ENCODE measurements around the gene F3. TPM values are rescaled to one million over a fixed set of nuclear protein-coding genes. Genes with fewer than 3 reads are reported as not detected.

The F3 gene
- total RNA-seq, 1 donor from 2014 or later = 6.4 TPM

- no peak for DNase-seq (ENCODE audit: low spot score)
- Histone ChIP-seq H3K9ac (no peak overlapping the region), H3K79me2 (ENCODE audit: low read depth) (no peaks in the 10 kb centered on the region), H3K4me1 (peaks cover 47% of the 10 kb centered on the region), H3K9me3 (ENCODE audit: low read depth) (no peaks in the 10 kb centered on the region), H3F3A (ENCODE audit: low read depth) (peaks cover 14% of the 10 kb centered on the region), H4K20me1 (ENCODE audit: low read depth) (no peaks in the 10 kb centered on the region), H3K27ac (no peak overlapping the region), H3K27me3 (no peaks in the 10 kb centered on the region), H3K4me2 (peak overlapping the region; percentile 17), H3K4me3 (no peak overlapping the region), H2AFZ (replicated peaks) (no peak overlapping the region), H3K36me3 (no peaks in the 10 kb centered on the region)
- Mint-ChIP-seq H3K27ac (no peak overlapping the region), H3K4me3 (no peak overlapping the region), H3K36me3 (no peaks in the 10 kb centered on the region), H3K4me1 (peaks cover 57% of the 10 kb centered on the region), H3K27me3 (ENCODE audit: insufficient read depth, low read depth) (peaks cover 9% of the 10 kb centered on the region), H3K9me3 (no peaks in the 10 kb centered on the region)
- TF ChIP-seq EZH2 (IDR thresholded peaks at IDR 0.05) (no peak), EZH2phosphoT487 (IDR thresholded peaks at IDR 0.05) (no peak)
These were observed 12.4 kb upstream of the F3 start for GRCh38 chr1:94553931-94554330.

GRCh38 chr1:94553323-94553730, 11.8 kb upstream of the F3 start:
- peaks cover 14% of the 10 kb centered on the region for H3F3A ChIP-seq (ENCODE audit: low read depth)
- TF ChIP-seq EZH2phosphoT487 (IDR thresholded peaks at IDR 0.05) = no peak
- TF ChIP-seq EZH2 (IDR thresholded peaks at IDR 0.05) = no peak
- no peak for TF ChIP-seq CTCF (IDR thresholded peaks at IDR 0.05)
- H3K27me3 Mint-ChIP-seq (ENCODE audit: insufficient read depth, low read depth) = peaks cover 6% of the 10 kb centered on the region
- H3K4me1 Mint-ChIP-seq = peaks cover 57% of the 10 kb centered on the region
- H3K9me3 Mint-ChIP-seq = no peaks in the 10 kb centered on the region
- no peak overlapping the region for H3K27ac Mint-ChIP-seq
- H4K20me1 ChIP-seq (ENCODE audit: low read depth) = no peaks in the 10 kb centered on the region
- peak overlapping the region; percentile 17 for H3K4me2 ChIP-seq
- H3K9me3 ChIP-seq (ENCODE audit: low read depth) = no peaks in the 10 kb centered on the region
- no peak overlapping the region for H2AFZ ChIP-seq (replicated peaks)
- H3K36me3 Mint-ChIP-seq = no peaks in the 10 kb centered on the region
- H3K9ac ChIP-seq = no peak overlapping the region
- no peaks in the 10 kb centered on the region for H3K36me3 ChIP-seq
- H3K27ac ChIP-seq = no peak overlapping the region
- H3K4me3 ChIP-seq = no peak overlapping the region
- DNase-seq (ENCODE audit: low spot score) = no peak
- H3K4me1 ChIP-seq = peaks cover 47% of the 10 kb centered on the region
- H3K79me2 ChIP-seq (ENCODE audit: low read depth) = no peaks in the 10 kb centered on the region
- no peaks in the 10 kb centered on the region for H3K27me3 ChIP-seq
- H3K4me3 Mint-ChIP-seq = no peak overlapping the region

GRCh38 chr1:94552071-94552586, 10.6 kb upstream of the F3 start:
- Histone ChIP-seq H3K79me2 (ENCODE audit: low read depth) (no peaks in the 10 kb centered on the region), H3K4me3 (no peak overlapping the region), H3K27me3 (no peaks in the 10 kb centered on the region), H3K4me2 (peak overlapping the region; percentile 5), H3K9me3 (ENCODE audit: low read depth) (no peaks in the 10 kb centered on the region), H3K27ac (no peak overlapping the region), H3K9ac (no peak overlapping the region), H3K4me1 (peaks cover 47% of the 10 kb centered on the region), H3F3A (ENCODE audit: low read depth) (peaks cover 14% of the 10 kb centered on the region), H3K36me3 (no peaks in the 10 kb centered on the region), H2AFZ (replicated peaks) (no peak overlapping the region), H4K20me1 (ENCODE audit: low read depth) (no peaks in the 10 kb centered on the region)
- Mint-ChIP-seq H3K27ac (peak overlapping the region; percentile 76), H3K4me3 (no peak overlapping the region), H3K4me1 (peaks cover 60% of the 10 kb centered on the region), H3K36me3 (no peaks in the 10 kb centered on the region), H3K27me3 (ENCODE audit: insufficient read depth, low read depth) (peaks cover 6% of the 10 kb centered on the region), H3K9me3 (peaks cover 5% of the 10 kb centered on the region)
- DNase-seq (ENCODE audit: low spot score) = no peak
- TF ChIP-seq EZH2phosphoT487 (IDR thresholded peaks at IDR 0.05) (no peak), EZH2 (IDR thresholded peaks at IDR 0.05) (no peak), CTCF (IDR thresholded peaks at IDR 0.05) (no peak)

- no peaks in the 10 kb centered on the region for H3K9me3 ChIP-seq (ENCODE audit: low read depth)
- Mint-ChIP-seq H3K36me3 (no peaks in the 10 kb centered on the region), H3K27ac (no peak overlapping the region), H3K4me3 (no peak overlapping the region), H3K27me3 (ENCODE audit: insufficient read depth, low read depth) (peaks cover 6% of the 10 kb centered on the region), H3K4me1 (peaks cover 60% of the 10 kb centered on the region), H3K9me3 (peaks cover 5% of the 10 kb centered on the region)
- peaks cover 14% of the 10 kb centered on the region for H3F3A ChIP-seq (ENCODE audit: low read depth)
- TF ChIP-seq CTCF (IDR thresholded peaks at IDR 0.05) (no peak), EZH2phosphoT487 (IDR thresholded peaks at IDR 0.05) (no peak), EZH2 (IDR thresholded peaks at IDR 0.05) (no peak)
- no peak overlapping the region for H3K27ac ChIP-seq
- no peak overlapping the region for H3K4me3 ChIP-seq
- H3K4me2 ChIP-seq = peak overlapping the region; percentile 5
- no peaks in the 10 kb centered on the region for H3K36me3 ChIP-seq
- no peaks in the 10 kb centered on the region for H3K27me3 ChIP-seq
- no peak overlapping the region for H3K9ac ChIP-seq
- peaks cover 47% of the 10 kb centered on the region for H3K4me1 ChIP-seq
- H3K79me2 ChIP-seq (ENCODE audit: low read depth) = no peaks in the 10 kb centered on the region
- H2AFZ ChIP-seq (replicated peaks) = no peak overlapping the region
- no peak for DNase-seq (ENCODE audit: low spot score)
- H4K20me1 ChIP-seq (ENCODE audit: low read depth) = no peaks in the 10 kb centered on the region
These were observed 9.9 kb upstream of the F3 start for GRCh38 chr1:94551449-94551848.

Measured in neural progenitor cell (in vitro differentiated cells).